ENCODE results near the gene MAN2A1.

MAN2A1 gene

GRCh38 chr5:109868737-109869136 lies 179.0 kb downstream of the MAN2A1 start:
- H3K9me3 ChIP-seq (ENCODE audit: control insufficient read depth, low read length), result no peaks in the 10 kb centered on the region
- H3K4me1 ChIP-seq (ENCODE audit: control insufficient read depth, insufficient read depth, low read length, poor library complexity, severe bottlenecking), result no peaks in the 10 kb centered on the region
- H3K27me3 ChIP-seq (replicated peaks; ENCODE audit: control insufficient read depth, insufficient read depth, low read length, poor library complexity, severe bottlenecking), result no peaks in the 10 kb centered on the region
- no peak overlapping the region for H3K4me3 ChIP-seq (ENCODE audit: insufficient read depth, low read depth, low read length, poor library complexity, severe bottlenecking)
- H3K27ac ChIP-seq (ENCODE audit: insufficient read depth, low read length, poor library complexity, severe bottlenecking), result no peak overlapping the region
- H3K36me3 ChIP-seq (ENCODE audit: control insufficient read depth, insufficient read depth, low read length), result peaks cover 22% of the 10 kb centered on the region
- no peak for DNase-seq

- no peaks in the 10 kb centered on the region for H3K36me3 ChIP-seq (ENCODE audit: control insufficient read depth, insufficient read depth, low read length)
- H3K4me3 ChIP-seq (ENCODE audit: insufficient read depth, low read depth, low read length, poor library complexity, severe bottlenecking), result no peak overlapping the region
- DNase-seq, result no peak
- H3K27ac ChIP-seq (ENCODE audit: insufficient read depth, low read length, poor library complexity, severe bottlenecking), result no peak overlapping the region
- no peaks in the 10 kb centered on the region for H3K9me3 ChIP-seq (ENCODE audit: control insufficient read depth, low read length)
- no peaks in the 10 kb centered on the region for H3K27me3 ChIP-seq (replicated peaks; ENCODE audit: control insufficient read depth, insufficient read depth, low read length, poor library complexity, severe bottlenecking)
- H3K4me1 ChIP-seq (ENCODE audit: control insufficient read depth, insufficient read depth, low read length, poor library complexity, severe bottlenecking), result no peaks in the 10 kb centered on the region
Observed at GRCh38 chr5:109873687-109874086, 184.0 kb downstream of the MAN2A1 start.

- Histone ChIP-seq H3K36me3 (ENCODE audit: control insufficient read depth, insufficient read depth, low read length) (no peaks in the 10 kb centered on the region), H3K27me3 (replicated peaks; ENCODE audit: control insufficient read depth, insufficient read depth, low read length, poor library complexity, severe bottlenecking) (no peaks in the 10 kb centered on the region), H3K4me3 (ENCODE audit: insufficient read depth, low read depth, low read length, poor library complexity, severe bottlenecking) (no peak overlapping the region), H3K27ac (ENCODE audit: insufficient read depth, low read length, poor library complexity, severe bottlenecking) (no peak overlapping the region), H3K4me1 (ENCODE audit: control insufficient read depth, insufficient read depth, low read length, poor library complexity, severe bottlenecking) (no peaks in the 10 kb centered on the region), H3K9me3 (ENCODE audit: control insufficient read depth, low read length) (no peaks in the 10 kb centered on the region)
- no peak for DNase-seq
Observed at GRCh38 chr5:109874108-109874507, 184.4 kb downstream of the MAN2A1 start.

GRCh38 chr5:109876030-109876725 lies 186.5 kb downstream of the MAN2A1 start:
- Histone ChIP-seq H3K4me3 (ENCODE audit: insufficient read depth, low read depth, low read length, poor library complexity, severe bottlenecking) (no peak overlapping the region), H3K27me3 (replicated peaks; ENCODE audit: control insufficient read depth, insufficient read depth, low read length, poor library complexity, severe bottlenecking) (no peaks in the 10 kb centered on the region), H3K36me3 (ENCODE audit: control insufficient read depth, insufficient read depth, low read length) (no peaks in the 10 kb centered on the region), H3K4me1 (ENCODE audit: control insufficient read depth, insufficient read depth, low read length, poor library complexity, severe bottlenecking) (no peaks in the 10 kb centered on the region), H3K27ac (ENCODE audit: insufficient read depth, low read length, poor library complexity, severe bottlenecking) (no peak overlapping the region), H3K9me3 (ENCODE audit: control insufficient read depth, low read length) (no peaks in the 10 kb centered on the region)
- DNase-seq, result no peak

- Histone ChIP-seq H3K27ac (ENCODE audit: insufficient read depth, low read length, poor library complexity, severe bottlenecking) (no peak overlapping the region), H3K9me3 (ENCODE audit: control insufficient read depth, low read length) (no peaks in the 10 kb centered on the region), H3K27me3 (replicated peaks; ENCODE audit: control insufficient read depth, insufficient read depth, low read length, poor library complexity, severe bottlenecking) (no peaks in the 10 kb centered on the region), H3K4me1 (ENCODE audit: control insufficient read depth, insufficient read depth, low read length, poor library complexity, severe bottlenecking) (no peaks in the 10 kb centered on the region), H3K36me3 (ENCODE audit: control insufficient read depth, insufficient read depth, low read length) (no peaks in the 10 kb centered on the region), H3K4me3 (ENCODE audit: insufficient read depth, low read depth, low read length, poor library complexity, severe bottlenecking) (no peak overlapping the region)
- DNase-seq, result no peak
Observed at GRCh38 chr5:109876941-109877669, 187.4 kb downstream of the MAN2A1 start.

- Histone ChIP-seq H3K27me3 (replicated peaks; ENCODE audit: control insufficient read depth, insufficient read depth, low read length, poor library complexity, severe bottlenecking) (no peaks in the 10 kb centered on the region), H3K9me3 (ENCODE audit: control insufficient read depth, low read length) (no peaks in the 10 kb centered on the region), H3K27ac (ENCODE audit: insufficient read depth, low read length, poor library complexity, severe bottlenecking) (no peak overlapping the region), H3K36me3 (ENCODE audit: control insufficient read depth, insufficient read depth, low read length) (no peaks in the 10 kb centered on the region), H3K4me1 (ENCODE audit: control insufficient read depth, insufficient read depth, low read length, poor library complexity, severe bottlenecking) (no peaks in the 10 kb centered on the region), H3K4me3 (ENCODE audit: insufficient read depth, low read depth, low read length, poor library complexity, severe bottlenecking) (no peak overlapping the region)
- DNase-seq, result no peak
Observed at GRCh38 chr5:109877670-109878045, 187.9 kb downstream of the MAN2A1 start.

GRCh38 chr5:109878887-109879286 lies 189.2 kb downstream of the MAN2A1 start:
- Histone ChIP-seq H3K27me3 (replicated peaks; ENCODE audit: control insufficient read depth, insufficient read depth, low read length, poor library complexity, severe bottlenecking) (no peaks in the 10 kb centered on the region), H3K9me3 (ENCODE audit: control insufficient read depth, low read length) (no peaks in the 10 kb centered on the region), H3K4me3 (ENCODE audit: insufficient read depth, low read depth, low read length, poor library complexity, severe bottlenecking) (no peak overlapping the region), H3K4me1 (ENCODE audit: control insufficient read depth, insufficient read depth, low read length, poor library complexity, severe bottlenecking) (no peaks in the 10 kb centered on the region), H3K27ac (ENCODE audit: insufficient read depth, low read length, poor library complexity, severe bottlenecking) (no peak overlapping the region), H3K36me3 (ENCODE audit: control insufficient read depth, insufficient read depth, low read length) (no peaks in the 10 kb centered on the region)
- DNase-seq, result no peak

GRCh38 chr5:109880907-109881685 lies 191.4 kb downstream of the MAN2A1 start:
- no peak overlapping the region for H3K4me3 ChIP-seq (ENCODE audit: insufficient read depth, low read depth, low read length, poor library complexity, severe bottlenecking)
- no peak overlapping the region for H3K27ac ChIP-seq (ENCODE audit: insufficient read depth, low read length, poor library complexity, severe bottlenecking)

GRCh38 chr5:109882546-109882945 lies 192.8 kb downstream of the MAN2A1 start:
- no peaks in the 10 kb centered on the region for H3K27me3 ChIP-seq (replicated peaks; ENCODE audit: control insufficient read depth, insufficient read depth, low read length, poor library complexity, severe bottlenecking)
- H3K36me3 ChIP-seq (ENCODE audit: control insufficient read depth, insufficient read depth, low read length), result no peaks in the 10 kb centered on the region
- no peak for DNase-seq
- H3K4me1 ChIP-seq (ENCODE audit: control insufficient read depth, insufficient read depth, low read length, poor library complexity, severe bottlenecking), result no peaks in the 10 kb centered on the region
- H3K9me3 ChIP-seq (ENCODE audit: control insufficient read depth, low read length), result no peaks in the 10 kb centered on the region
- H3K4me3 ChIP-seq (ENCODE audit: insufficient read depth, low read depth, low read length, poor library complexity, severe bottlenecking), result no peak overlapping the region
- no peak overlapping the region for H3K27ac ChIP-seq (ENCODE audit: insufficient read depth, low read length, poor library complexity, severe bottlenecking)

More at GRCh38 chr5:109880907-109881685, 191.4 kb downstream of the MAN2A1 start:
- DNase-seq, result no peak
- no peaks in the 10 kb centered on the region for H3K9me3 ChIP-seq (ENCODE audit: control insufficient read depth, low read length)
- H3K27me3 ChIP-seq (replicated peaks; ENCODE audit: control insufficient read depth, insufficient read depth, low read length, poor library complexity, severe bottlenecking), result no peaks in the 10 kb centered on the region
- H3K4me1 ChIP-seq (ENCODE audit: control insufficient read depth, insufficient read depth, low read length, poor library complexity, severe bottlenecking), result no peaks in the 10 kb centered on the region
- H3K36me3 ChIP-seq (ENCODE audit: control insufficient read depth, insufficient read depth, low read length), result no peaks in the 10 kb centered on the region

GRCh38 chr5:109884676-109885075 lies 194.9 kb downstream of the MAN2A1 start:
- H3K4me3 ChIP-seq (ENCODE audit: insufficient read depth, low read depth, low read length, poor library complexity, severe bottlenecking), result no peak overlapping the region
- H3K36me3 ChIP-seq (ENCODE audit: control insufficient read depth, insufficient read depth, low read length), result no peaks in the 10 kb centered on the region
- H3K9me3 ChIP-seq (ENCODE audit: control insufficient read depth, low read length), result no peaks in the 10 kb centered on the region
- no peak overlapping the region for H3K27ac ChIP-seq (ENCODE audit: insufficient read depth, low read length, poor library complexity, severe bottlenecking)
- H3K4me1 ChIP-seq (ENCODE audit: control insufficient read depth, insufficient read depth, low read length, poor library complexity, severe bottlenecking), result no peaks in the 10 kb centered on the region
- no peaks in the 10 kb centered on the region for H3K27me3 ChIP-seq (replicated peaks; ENCODE audit: control insufficient read depth, insufficient read depth, low read length, poor library complexity, severe bottlenecking)
- DNase-seq, result no peak

Data from effector memory CD4-positive, alpha-beta T cell (primary cell).